GM21529 (cell line): ENCODE results near the gene ZNF407.

ENCODE experiments used
- ATAC-seq: cut with Tn5 transposase; IDR thresholded peaks from one replicate; pipeline ENCODE4 v1.9.1; 2021; ENCODE audit not compliant: unreplicated experiment

The ZNF407 gene

GRCh38 chr18:75110311-75110710 lies 512.6 kb downstream of the ZNF407 start:
- ATAC-seq: no peak

- no peak for ATAC-seq
Measured at GRCh38 chr18:75110846-75111415, 513.3 kb downstream of the ZNF407 start.

- no peak for ATAC-seq
Measured at GRCh38 chr18:75111760-75112159, 514.1 kb downstream of the ZNF407 start.

GRCh38 chr18:75112186-75113096 lies 514.8 kb downstream of the ZNF407 start:
- no peak for ATAC-seq

- ATAC-seq: no peak
Measured at GRCh38 chr18:75113455-75113854, 515.8 kb downstream of the ZNF407 start.

GRCh38 chr18:75114231-75114764 lies 516.6 kb downstream of the ZNF407 start:
- ATAC-seq: no peak
